NCI-H2029 (cell line): ENCODE measurements around the gene UTS2R.
"Not testable (repeated sequence)": the region's sequence is repeated elsewhere in the genome, so short reads cannot be mapped to it uniquely, and the experiment has no call there.

Experiments
- DNase-seq: peaks from one replicate; lab custom pipeline; 2025; lab: John Stamatoyannopoulos, UW

The UTS2R gene

GRCh38 chr17:82334204-82334621, 37.4 kb upstream of the UTS2R start:
- DNase-seq, result no peak

- DNase-seq, result peak; percentile 59
Measured at GRCh38 chr17:82334622-82335394, 36.8 kb upstream of the UTS2R start.

- DNase-seq, result no peak
Measured at GRCh38 chr17:82338858-82339633, 32.5 kb upstream of the UTS2R start.

GRCh38 chr17:82339634-82340580, 31.7 kb upstream of the UTS2R start:
- DNase-seq, result no peak

DNA sequence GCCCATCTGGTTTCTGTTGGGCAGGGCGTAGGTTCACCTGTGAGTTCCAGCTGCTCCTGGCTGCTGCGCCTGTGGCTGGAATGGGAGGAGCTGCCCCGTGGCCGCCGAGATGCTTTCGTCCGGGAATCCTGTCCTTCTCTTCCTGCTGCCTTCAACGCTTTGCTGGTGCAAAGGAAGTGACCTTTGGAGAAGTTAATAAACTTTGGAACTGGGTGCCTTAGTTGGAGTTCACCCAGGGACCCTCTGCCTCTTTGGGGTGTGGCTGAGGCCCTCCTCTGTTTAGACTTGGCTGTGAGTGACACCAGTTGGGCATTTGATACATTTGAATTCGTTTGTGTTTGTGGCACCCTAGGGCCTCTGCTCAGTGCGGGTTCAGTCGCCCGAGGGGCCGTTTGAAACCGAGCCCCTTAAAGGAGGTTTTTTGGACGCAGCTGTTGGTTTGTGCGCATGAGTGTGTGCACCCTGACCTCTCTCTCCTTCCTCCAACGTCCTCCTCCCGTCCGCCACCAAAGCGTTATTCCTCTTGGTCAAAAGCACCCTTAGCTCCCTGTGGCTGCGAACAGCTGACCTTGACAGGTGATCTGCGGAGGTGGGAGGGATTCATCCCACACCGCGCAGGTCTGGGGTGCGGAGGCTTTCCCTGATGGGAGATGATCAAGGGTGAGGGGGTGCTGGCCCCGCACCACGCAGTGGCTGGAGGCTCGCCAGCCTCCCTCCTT, 29.0 kb upstream of the UTS2R start:
- no peak for DNase-seq

DNA sequence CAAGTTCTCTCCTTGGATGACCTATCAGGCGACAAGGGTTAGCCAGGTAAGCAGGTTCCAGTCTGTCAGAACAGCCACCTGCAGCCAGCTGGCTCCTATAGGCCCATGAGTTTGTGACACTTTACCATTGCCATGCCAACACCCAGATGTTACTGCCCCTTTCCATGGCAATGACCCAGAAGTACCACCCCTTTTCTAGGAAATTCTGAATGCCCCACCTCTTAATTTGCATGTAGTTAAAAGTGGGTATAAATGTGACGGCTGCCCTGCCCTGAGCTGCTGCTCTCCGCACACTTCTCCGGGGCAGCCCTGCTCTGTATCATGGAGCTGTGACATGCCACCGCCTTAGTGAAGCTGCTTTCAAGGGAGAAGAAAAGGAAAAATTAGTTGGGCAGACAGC, 28.0 kb upstream of the UTS2R start:
- no peak for DNase-seq

GRCh38 chr17:82344175-82344907, 27.2 kb upstream of the UTS2R start:
- DNase-seq, result no peak

GRCh38 chr17:82345151-82345976, 26.2 kb upstream of the UTS2R start:
- DNase-seq, result no peak

GRCh38 chr17:82346342-82347300, 24.9 kb upstream of the UTS2R start:
- no peak for DNase-seq

- not testable (repeated sequence) for DNase-seq
Measured at GRCh38 chr17:82347994-82348393, 23.6 kb upstream of the UTS2R start.

GRCh38 chr17:82348434-82348833, 23.1 kb upstream of the UTS2R start:
- DNase-seq, result no peak

GRCh38 chr17:82348866-82349265, 22.7 kb upstream of the UTS2R start:
- no peak for DNase-seq

- DNase-seq, result no peak
Measured at GRCh38 chr17:82349287-82349701, 22.3 kb upstream of the UTS2R start.

DNA sequence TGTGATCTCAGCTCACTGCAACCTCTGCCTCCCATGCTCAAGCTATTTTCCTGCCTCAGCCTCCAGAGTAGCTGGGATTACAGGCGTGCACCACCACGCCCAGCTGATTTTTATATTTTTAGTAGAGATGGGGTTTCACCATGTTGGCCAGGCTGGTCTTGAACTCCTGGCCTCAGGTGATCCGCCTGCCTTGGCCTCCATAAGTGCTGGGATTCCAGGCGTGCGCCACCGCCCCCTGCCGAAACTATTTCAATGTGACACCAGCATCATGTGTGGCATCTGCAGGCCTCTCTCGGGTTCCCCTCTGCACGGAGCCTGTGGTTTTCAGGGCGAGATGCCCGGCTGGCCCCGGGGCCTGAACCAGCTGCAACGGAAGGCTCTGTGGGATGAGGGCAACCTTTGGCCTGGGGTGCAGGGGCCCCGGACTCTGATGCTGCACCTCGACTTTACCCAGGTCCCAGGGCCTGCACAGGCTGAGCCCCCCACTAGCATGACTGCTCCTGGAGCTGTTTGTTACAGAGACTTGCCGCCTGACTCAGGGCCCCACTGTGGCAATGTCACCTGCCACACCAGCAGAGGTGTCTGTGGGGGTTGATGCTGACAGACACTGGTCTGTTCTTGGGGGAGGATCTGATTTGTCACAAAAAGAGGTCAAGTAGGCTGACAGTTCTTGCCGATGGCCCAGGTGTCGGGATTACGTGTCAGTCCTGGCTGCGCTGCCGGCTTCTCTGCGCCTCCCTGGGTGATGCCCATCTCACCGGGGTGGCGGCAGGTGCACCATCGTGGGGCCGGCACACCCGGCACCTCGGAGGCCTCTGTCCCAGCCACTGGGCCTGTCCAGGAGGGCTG, 21.2 kb upstream of the UTS2R start:
- DNase-seq, result no peak

GRCh38 chr17:82351254-82351712, 20.3 kb upstream of the UTS2R start:
- DNase-seq, result no peak

- DNase-seq, result peak; percentile 71
Measured at GRCh38 chr17:82351713-82352488, 19.7 kb upstream of the UTS2R start.

GRCh38 chr17:82353484-82353883, 18.1 kb upstream of the UTS2R start:
- DNase-seq, result no peak
